Astrocyte of the cerebellum (primary cell): Measurements from ENCODE around the gene GKAP1.
A peak's percentile ranks its signal among the peaks of the same experiment; 100 is the strongest.
"Not testable (repeated sequence)": the region's sequence is repeated elsewhere in the genome, so short reads cannot be mapped to it uniquely, and the experiment has no call there.

ENCODE experiments used
- DNase-seq: peaks from one replicate; pipeline ENCODE4 v3.0.0-alpha.2; 2011; ENCODE audit warnings: low read depth
- H3K4me3 ChIP-seq: 2 replicates; pipeline ENCODE4 v1.5.1; 2011; ENCODE audit warnings: mild to moderate bottlenecking, low read depth, low read length, moderate library complexity
- in situ Hi-C: cut with HindIII; loops from 2 replicates; pipeline ENCODE4 v1.10.0; 2017; ENCODE audit warnings: low sequenced_read_pairs
- TF ChIP-seq, protein P1 (sequence below): IDR thresholded peaks from 2 replicates; pipeline ENCODE4 v1.5.1; 2012; ENCODE audit warnings: low read length, low read depth, moderate library complexity, mild to moderate bottlenecking; ENCODE audit errors: missing control alignments

Gene GKAP1

DNA sequence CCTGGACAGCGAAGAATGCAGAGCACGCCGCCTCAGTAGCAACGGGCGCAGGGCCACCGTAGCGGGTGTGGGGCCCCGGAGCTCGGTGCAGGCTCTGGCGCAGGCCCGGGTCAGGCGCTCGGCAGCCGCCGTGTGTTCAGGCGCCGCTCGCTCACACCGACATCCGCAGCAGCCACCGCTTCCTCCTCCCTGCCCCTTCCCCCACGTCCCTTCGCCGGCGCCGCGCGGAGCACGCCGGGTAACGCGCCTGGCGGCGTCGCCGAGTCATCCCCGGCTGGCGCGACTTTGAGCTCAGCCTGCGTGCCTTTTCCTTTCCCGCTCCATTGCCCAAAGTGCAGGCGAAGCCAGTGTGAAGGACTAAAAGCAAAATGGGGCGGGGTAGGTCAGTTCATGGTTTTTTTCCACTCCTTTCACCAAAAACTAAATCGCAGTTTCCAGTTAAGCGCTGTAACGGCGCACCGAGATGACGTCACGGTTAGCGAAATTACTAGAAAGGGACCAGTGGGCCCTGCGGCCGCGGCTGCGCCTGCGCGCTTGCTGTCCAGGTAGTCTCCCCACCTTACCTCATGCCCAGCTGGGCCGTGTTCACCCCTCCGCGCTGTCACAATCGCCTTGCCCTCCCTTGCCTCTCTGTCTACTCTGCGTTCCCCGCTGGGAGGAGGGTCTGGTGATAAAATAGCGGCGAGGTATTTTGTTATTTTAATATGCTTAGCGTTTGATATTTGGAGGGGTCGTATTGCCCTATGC is 109.6 kb downstream of the GKAP1 start, which contains the start of gene UBQLN1:
UBQLN1 (minus strand) TSS at position 191 of the 747 bp plus-strand sequence. CDS start 279 bp downstream, outside the sequence.
- peak; percentile 92 for DNase-seq
- TF ChIP-seq, protein P1, sequence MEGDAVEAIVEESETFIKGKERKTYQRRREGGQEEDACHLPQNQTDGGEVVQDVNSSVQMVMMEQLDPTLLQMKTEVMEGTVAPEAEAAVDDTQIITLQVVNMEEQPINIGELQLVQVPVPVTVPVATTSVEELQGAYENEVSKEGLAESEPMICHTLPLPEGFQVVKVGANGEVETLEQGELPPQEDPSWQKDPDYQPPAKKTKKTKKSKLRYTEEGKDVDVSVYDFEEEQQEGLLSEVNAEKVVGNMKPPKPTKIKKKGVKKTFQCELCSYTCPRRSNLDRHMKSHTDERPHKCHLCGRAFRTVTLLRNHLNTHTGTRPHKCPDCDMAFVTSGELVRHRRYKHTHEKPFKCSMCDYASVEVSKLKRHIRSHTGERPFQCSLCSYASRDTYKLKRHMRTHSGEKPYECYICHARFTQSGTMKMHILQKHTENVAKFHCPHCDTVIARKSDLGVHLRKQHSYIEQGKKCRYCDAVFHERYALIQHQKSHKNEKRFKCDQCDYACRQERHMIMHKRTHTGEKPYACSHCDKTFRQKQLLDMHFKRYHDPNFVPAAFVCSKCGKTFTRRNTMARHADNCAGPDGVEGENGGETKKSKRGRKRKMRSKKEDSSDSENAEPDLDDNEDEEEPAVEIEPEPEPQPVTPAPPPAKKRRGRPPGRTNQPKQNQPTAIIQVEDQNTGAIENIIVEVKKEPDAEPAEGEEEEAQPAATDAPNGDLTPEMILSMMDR = no peak
- in situ Hi-C loops = no loop called here
- peak within 1 kb of the TSS; percentile 95 for H3K4me3 ChIP-seq

- TF ChIP-seq, protein P1 = no peak
- in situ Hi-C loops = no loop called here
- no peak for DNase-seq
- peak overlapping the region; percentile 95 for H3K4me3 ChIP-seq
These were observed 110.1 kb downstream of the GKAP1 start for GRCh38 chr9:83707518-83707767.

DNA sequence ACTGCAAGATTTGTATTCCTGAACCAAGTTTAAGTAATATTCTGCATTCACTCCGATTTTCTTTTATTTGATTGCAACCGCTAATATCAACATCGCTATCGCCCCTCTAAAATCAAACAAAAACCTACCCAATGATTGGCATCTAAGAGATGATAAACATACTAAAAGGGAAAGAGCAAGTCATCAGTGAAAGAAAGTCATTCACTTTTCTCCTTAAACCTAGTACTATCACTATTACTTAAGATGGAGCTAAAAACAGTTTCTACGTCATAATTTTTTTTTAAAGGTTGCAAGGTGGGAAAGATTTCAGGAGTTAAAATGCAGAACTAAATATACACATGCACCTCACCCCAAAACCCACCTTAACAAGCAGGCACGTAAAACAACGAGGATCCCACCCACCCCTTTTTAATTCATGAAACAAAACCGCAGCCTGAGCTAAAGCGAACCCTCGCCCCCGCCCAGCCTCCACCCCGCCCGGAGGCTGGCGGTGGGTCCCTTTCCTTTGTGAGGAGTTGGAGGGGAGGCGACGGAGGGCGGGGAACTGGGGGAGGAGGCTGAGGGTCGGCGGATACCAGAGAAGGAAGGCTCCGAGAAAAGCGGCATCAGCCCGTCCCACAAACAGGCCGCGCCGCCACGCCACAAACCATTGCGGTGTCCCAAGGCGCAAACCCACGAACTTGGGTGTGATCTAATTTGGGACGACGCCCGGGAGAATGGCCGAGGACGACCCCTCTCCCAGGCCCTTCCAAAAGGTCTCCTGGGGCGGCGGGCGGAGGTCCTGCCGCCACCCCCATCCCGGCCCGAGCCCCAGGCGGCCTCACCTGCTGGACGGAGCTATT is 110.7 kb downstream of the GKAP1 start:
- in situ Hi-C loops = no loop called here
- DNase-seq = no peak
- TF ChIP-seq, protein P1 = no peak
- peak overlapping the region; percentile 95 for H3K4me3 ChIP-seq

- H3K4me3 ChIP-seq, in situ Hi-C loops, DNase-seq: not testable (repeated sequence)
These were observed 112.3 kb downstream of the GKAP1 start for GRCh38 chr9:83705219-83705651.

- TF ChIP-seq, protein P1 = no peak
- H3K4me3 ChIP-seq = no peak overlapping the region
- DNase-seq = peak; percentile 48
- in situ Hi-C loops = no loop called here
These were observed 115.8 kb downstream of the GKAP1 start for GRCh38 chr9:83701769-83702168.

- TF ChIP-seq, protein P1 = no peak
- no peak for DNase-seq
- in situ Hi-C loops = no loop called here
- no peak overlapping the region for H3K4me3 ChIP-seq
These were observed 116.3 kb downstream of the GKAP1 start for GRCh38 chr9:83701286-83701685.

GRCh38 chr9:83699615-83700014 is 118.0 kb downstream of the GKAP1 start:
- in situ Hi-C loops = no loop called here
- H3K4me3 ChIP-seq = no peak overlapping the region
- no peak for DNase-seq
- TF ChIP-seq, protein P1 = no peak
